Central memory CD4-positive, alpha-beta T cell (primary cell): ENCODE data around the gene DEFB113.

Experiments used
- DNase-seq: peaks from one replicate; pipeline ENCODE4 v3.0.0; 2022

Gene DEFB113

GRCh38 chr6:49934770-49935169, 34.7 kb downstream of the DEFB113 start:
- DNase-seq: no peak

GRCh38 chr6:49933526-49933925, 35.9 kb downstream of the DEFB113 start:
- no peak for DNase-seq

GRCh38 chr6:49929340-49929739, 40.1 kb downstream of the DEFB113 start:
- DNase-seq: no peak

- DNase-seq: no peak
These were observed 45.6 kb downstream of the DEFB113 start for GRCh38 chr6:49923826-49924225.

GRCh38 chr6:49919935-49920644, 49.3 kb downstream of the DEFB113 start:
- DNase-seq: no peak

GRCh38 chr6:49919261-49919660, 50.2 kb downstream of the DEFB113 start:
- no peak for DNase-seq

- DNase-seq: no peak
These were observed 50.6 kb downstream of the DEFB113 start for GRCh38 chr6:49918787-49919186.
